Glomerular visceral epithelial cell (primary cell): ENCODE measurements around the gene CITED1.

Source experiments
- DNase-seq: peaks from one replicate; pipeline ENCODE4 v3.0.0-alpha.2; 2016; ENCODE audit errors: extremely low spot score

The CITED1 gene

DNA sequence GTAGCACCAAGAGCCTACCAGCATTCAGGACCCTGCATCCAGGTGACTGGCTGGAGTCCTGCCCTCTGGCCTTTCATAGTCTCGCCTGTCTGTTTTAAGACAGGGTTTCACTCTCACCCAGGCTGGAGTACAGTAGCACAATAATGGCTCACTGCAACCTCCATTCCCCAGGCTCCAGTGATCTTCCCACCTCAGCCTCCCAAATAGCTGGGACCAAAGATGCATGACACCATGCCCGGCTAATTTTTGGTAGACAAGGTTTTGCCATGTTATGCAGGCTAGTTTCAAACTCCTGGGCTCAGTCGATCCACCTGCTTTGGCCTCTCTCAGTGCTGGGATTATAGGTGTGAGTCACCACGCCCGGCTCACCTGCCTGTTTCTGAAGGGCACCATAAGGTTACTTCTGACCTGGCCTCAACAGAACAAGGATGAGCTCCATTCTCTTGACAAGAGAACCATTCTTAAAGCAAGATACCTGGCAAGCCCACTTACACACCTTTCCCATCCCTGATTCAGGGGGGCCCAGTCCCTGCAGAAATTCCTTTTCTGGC is 35.3 kb downstream of the CITED1 start:
- DNase-seq = no peak

DNA sequence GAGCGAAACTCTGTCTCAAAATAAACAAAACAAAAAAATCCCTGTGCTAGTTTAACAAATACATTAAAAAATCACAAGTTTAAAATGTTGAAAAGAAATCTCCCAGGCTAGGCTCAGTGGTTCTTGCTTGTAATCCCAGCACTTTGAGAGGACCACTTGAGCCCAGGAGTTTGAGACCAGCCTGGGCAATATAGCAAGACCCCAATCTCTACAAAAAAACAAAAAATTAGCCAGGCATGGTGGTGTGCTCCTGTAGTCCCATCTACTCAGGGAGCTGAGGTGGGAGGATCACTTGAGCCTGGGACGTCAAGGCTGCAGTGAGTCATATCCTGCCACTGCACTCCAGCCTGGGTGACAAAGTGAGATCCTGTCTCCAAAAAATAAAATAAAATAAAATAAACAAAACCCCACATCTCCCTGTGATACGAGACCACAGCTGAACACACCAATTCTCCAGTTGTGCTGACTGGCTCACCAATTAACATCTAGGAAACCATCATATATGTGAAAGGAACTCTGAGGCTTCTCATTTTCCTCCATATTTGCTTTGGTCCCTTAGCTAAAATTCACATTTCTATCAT is 36.0 kb downstream of the CITED1 start:
- peak; percentile 39 for DNase-seq

DNA sequence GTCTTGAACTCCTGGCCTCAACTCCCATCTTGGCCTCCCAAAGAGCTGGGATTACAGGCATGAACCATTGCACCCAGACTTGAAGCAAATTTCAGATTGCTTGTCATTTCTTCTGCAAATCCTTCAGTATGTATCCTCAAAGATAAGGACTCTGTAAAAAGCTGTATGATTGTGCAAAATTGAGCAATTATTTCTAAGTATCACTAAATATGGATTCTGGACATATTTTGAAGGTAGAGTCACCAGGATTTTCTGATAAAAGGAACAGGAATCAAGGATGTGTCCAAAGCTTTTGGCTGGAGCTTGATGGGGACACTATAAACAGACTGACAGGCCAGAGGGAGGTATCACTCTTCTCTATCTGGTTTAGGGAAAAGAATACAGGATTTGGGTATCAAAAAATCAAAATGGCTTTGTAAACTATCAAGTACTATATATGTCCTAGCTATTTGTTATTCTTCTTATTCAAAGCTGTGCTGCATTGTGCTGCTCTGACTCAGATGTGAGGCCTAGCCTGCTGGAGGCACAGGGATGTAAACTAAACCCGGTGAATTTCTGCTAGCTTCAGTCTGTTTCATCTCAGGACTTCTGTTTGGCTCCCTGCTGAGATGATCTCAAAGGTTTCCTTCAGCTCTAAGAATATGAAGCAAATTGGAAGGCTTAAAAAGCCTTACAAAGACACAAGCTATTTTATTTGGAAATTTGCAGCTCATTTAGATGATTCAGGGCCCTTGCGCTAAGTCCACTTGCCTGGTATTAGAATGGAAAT is 36.9 kb downstream of the CITED1 start:
- DNase-seq = no peak

DNA sequence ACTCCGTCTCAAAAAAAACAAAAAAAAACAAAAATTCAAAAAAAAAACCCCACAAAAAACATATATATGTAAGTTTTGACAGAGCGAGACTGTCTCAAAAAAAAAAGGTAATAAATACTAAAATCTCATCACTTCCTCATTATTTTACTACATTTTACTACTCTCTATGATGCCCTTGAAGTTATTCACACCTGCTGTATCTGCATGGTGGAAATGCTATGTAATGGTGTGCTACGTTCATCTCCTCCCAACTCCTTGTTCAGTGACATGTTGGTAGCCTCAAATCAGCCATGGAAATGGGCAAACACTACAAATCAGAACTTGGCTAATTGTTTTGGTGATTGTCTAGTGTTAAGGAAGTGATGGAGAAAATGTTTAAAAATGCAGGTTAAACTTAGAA is 40.5 kb downstream of the CITED1 start:
- no peak for DNase-seq

DNA sequence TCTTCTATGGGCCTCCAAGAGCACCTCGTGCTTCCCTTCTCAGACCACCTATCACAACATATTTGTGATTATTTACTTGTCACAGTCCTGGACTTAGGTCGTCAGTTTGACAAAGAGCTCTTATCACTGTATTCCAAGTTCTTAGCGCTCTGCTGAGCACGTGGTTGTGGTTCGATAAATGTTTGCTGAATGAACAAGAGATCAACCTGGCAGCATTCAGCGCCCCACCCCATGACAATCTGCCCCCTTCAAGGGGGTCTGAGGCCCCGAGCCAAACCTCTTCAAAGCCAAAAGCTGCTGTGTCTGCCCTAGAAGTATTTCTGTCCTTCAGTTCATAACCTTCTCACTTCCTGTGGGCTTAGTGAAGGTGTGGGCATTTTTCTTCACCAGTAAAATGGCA is 43.6 kb downstream of the CITED1 start:
- DNase-seq = no peak

DNA sequence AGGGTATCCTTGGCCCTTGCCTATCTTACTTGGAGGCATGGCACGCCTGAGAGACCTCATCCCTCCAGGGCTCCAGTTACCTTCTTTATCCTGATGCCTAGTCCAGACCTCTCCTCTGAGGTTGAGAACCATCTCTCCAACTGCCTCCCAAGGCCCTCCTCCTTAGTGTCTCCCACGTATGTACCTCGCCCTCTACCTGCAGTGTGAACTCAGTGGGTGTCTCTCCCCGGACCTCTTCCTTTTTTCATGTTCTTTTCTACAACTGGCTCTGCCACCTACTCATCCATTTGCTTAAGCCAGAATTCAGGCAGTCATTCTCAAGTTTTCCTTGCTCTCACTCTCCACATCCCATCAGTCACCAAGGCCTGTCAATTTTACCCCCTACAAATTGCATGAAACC is 45.3 kb downstream of the CITED1 start:
- no peak for DNase-seq

DNA sequence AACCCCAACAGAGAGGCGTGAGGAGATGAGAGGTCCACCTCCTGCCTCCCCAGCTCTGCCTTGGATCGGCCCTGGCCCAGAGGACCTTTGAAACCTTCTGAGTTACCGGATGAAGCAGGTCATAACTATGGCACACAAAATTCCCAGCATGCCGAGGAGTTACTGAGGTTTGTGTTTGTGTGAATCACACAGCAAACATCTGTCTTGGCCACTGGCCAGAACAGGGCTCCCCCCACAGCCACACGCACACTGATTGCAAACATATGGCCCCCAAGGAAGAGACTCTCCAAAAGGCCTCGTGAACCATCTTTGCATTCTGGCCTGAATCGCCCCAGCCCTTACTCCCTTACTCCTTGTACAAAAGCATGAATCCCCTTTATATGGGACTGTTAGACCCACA is 47.5 kb downstream of the CITED1 start:
- DNase-seq = peak; percentile 55

DNA sequence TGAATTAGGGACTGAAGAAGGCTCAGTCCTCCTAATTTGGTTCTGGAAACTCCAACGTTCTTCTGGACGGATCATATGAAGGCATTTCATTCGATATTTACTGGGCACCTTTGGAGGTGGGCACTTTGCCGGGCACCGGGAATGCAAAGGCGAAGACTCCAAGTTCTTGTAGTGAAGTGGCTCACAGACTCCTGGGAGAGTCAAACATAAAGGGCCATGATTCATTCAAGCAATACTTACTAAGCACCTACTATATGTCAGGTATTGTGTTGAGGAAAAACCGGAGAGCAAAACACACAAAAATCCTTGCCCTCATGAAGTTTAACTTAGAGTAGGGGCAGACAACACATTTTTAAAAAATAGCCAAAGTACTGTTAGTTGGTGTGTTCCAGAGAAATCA is 49.9 kb downstream of the CITED1 start:
- no peak for DNase-seq

DNA sequence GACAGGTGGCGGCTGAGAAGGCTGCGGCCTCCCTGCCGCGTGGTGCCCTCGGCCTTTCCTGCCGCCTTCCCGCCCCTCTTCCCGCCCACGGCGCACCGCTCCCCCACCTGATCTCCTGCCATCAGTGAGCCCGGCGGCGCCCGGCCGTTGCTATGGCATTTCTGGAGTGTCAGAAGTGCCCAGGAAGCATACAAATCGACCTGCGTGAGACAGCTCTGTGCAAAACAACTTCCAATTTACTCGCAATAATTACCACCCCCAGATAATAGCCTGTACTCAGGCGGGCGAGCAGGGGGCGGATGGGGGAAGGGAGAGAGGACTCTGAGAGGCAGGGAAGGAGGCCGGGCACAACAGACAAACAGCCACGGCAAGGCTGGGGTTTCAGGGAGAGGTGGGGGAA is 50.3 kb downstream of the CITED1 start:
- no peak for DNase-seq

DNA sequence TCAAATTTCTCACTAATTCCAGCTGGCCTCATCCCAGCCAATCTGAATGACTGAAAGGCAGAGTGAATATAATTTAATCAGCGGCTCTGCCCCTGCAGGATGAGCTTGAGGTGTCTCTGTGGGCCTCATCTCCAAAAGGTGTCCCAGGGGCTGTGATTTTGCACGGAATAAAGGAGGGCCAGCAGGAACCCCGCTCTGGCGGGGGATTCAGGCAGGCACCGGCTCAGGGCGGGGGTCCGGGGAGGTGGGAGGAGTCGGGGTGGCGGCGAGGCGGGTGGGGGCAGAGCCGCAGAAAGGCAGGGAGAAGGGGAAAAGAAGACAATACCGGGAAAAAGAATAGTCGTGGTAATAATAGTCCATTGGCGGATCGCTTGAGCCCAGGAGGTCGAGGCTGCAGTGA is 50.9 kb downstream of the CITED1 start:
- no peak for DNase-seq

DNA sequence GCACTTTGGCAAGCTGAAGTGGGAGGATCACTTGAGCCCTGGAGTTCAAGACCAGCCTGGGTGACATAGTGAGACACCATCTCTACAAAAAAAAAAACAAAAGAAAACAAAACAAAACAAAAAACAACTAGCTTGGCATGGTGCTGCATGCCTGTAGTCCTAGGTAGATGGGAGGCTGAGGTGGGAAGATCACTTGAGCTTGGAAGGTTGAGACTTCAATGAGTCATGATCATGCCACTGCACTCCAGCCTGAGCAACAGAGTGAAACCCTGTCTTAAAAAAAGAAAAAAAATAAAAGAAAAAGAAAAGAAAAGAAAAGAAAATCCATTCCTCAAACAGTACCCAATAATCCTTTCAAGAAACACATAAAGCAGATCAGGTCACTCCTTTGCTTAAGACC is 52.0 kb downstream of the CITED1 start:
- DNase-seq = no peak
